RWPE1 (cell line): ENCODE results near the gene ASAP2.

ENCODE experiments used
- CTCF ChIA-PET: fragments of 350-600 bp; sonication (Branson Sonifier 250); formaldehyde crosslinking; extraction: SDS; loops from one replicate; lab custom pipeline; 2021; lab: Yijun Ruan, JAX
- POLR2A ChIA-PET: fragments of 400-600 bp; formaldehyde crosslinking; extraction: SDS; loops from one replicate; lab custom pipeline; 2020; ENCODE audit warnings: antibody characterized with exemption; ENCODE audit not compliant: low non-redundant PET; lab: Yijun Ruan, JAX
- DNase-seq: peaks from one replicate; pipeline ENCODE4 v3.0.0; 2012; ENCODE audit warnings: low spot score
- H3K27ac ChIP-seq: fragments of 450-650 bp; 2 replicates; pipeline ENCODE4 v1.5.1; 2017
- CTCF ChIP-seq: fragments of 450-650 bp; conservative IDR thresholded peaks from 2 replicates; pipeline ENCODE4 v1.5.1; 2017; ENCODE audit warnings: low read depth, mild to moderate bottlenecking

The ASAP2 gene

GRCh38 chr2:9385841-9386240, 179.2 kb downstream of the ASAP2 start:
- no peak for DNase-seq
- CTCF ChIA-PET: no interaction called here
- no peak for TF ChIP-seq CTCF
- H3K27ac ChIP-seq: peak overlapping the region; percentile 95
- POLR2A ChIA-PET: interaction anchor here (0.6 kb wide), 1 partner anchor 196 kb away, joined by 5 read pairs; no protein-coding TSS in a partner anchor

- ChIA-PET CTCF (interaction anchor here (0.5 kb wide), 1 partner anchor 13 kb away, joined by 3 read pairs; no protein-coding TSS in a partner anchor), POLR2A (no interaction called here)
- no peak for TF ChIP-seq CTCF
- DNase-seq: no peak
- H3K27ac ChIP-seq: peak overlapping the region; percentile 95
Observed at GRCh38 chr2:9388199-9388681, 181.6 kb downstream of the ASAP2 start.

DNA sequence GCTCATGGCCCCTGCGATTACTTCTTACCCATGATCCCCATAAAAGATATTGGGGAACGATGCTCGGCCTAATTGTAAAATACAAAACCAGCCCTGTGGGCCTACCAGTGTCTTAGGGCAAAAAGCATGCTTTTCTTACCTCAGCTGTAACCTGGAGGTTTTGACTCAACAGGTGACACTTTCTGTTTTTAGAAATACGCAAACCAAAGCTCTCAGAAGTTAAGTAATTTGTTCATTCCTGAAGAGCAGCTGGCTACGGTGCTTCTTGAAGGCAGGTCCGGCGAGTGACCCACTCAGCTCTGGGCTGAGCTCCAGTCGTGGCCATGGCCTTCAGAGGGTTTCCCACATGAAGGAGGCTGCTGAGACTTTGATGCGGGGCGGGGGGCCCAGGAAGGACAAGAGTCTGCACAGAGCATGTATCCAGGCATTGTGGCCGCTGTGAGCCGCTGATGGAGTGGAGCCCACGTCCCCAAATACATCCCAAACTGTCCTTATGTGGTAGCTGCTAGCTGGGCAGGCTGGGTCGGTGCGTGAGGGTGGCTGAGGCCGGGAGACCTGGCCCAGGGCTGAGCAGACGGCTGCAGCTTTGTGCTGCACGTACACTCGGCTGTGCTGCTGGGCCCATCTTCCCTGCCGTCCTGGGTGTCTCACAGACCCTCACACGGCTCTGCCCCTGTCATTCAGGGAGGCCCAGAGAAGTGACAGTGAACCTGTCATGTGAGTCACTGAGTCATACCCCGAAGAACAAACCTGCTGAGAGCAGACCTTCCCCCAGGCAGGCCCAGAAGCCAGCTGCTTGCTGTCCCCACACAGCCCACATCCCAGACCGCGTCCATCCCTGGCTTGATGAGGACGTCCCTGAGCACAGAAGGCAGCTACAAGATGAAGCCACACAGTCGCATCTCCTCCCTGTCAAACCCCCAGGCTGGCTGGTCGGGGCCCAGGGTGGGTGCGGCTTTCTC, 182.6 kb downstream of the ASAP2 start:
- no peak for TF ChIP-seq CTCF
- CTCF ChIA-PET: no interaction called here

GRCh38 chr2:9390151-9390850, 183.7 kb downstream of the ASAP2 start:
- POLR2A ChIA-PET: no interaction called here
- DNase-seq: no peak
- CTCF ChIA-PET: no interaction called here
- TF ChIP-seq CTCF: no peak
- H3K27ac ChIP-seq: peak overlapping the region; percentile 20

More for the DNA sequence above, 182.6 kb downstream of the ASAP2 start:
- H3K27ac ChIP-seq: peak overlapping the region; percentile 95
- no peak for DNase-seq
- POLR2A ChIA-PET: no interaction called here

DNA sequence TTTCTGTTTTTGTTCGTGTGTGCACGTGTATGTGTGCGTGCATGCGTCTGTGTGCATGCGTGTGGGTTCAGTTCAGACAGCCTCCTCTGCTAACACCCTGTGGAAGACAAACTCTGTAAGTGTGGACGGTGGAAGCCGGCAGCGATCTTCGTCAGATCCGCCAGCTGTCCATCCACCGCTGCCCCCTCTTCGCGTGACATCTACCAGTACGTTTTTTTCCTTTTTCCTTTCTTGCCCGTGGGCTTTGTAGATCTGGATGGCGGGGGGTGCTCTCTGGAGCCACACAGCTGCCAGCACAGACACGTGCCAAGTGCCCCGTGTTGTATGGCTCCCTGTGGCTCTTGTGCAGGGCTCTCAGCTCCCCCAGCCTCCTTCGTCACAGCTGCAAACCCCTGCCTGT, 184.4 kb downstream of the ASAP2 start:
- POLR2A ChIA-PET: no interaction called here
- no peak for DNase-seq
- H3K27ac ChIP-seq: no peak overlapping the region; the same call in 1 of the 2 replicates
- CTCF ChIA-PET: no interaction called here
- TF ChIP-seq CTCF: no peak
